GM18498 (cell line): Measurements from ENCODE around the gene SLC8A1.

ENCODE experiments used
- ATAC-seq: cut with Tn5 transposase; IDR thresholded peaks from one replicate; pipeline ENCODE4 v1.9.1; 2021; ENCODE audit warnings: mild to moderate bottlenecking, moderate library complexity; ENCODE audit not compliant: unreplicated experiment

Gene SLC8A1

GRCh38 chr2:40169856-40170255 is 282.0 kb downstream of the SLC8A1 start:
- no peak for ATAC-seq

GRCh38 chr2:40169430-40169829 is 282.5 kb downstream of the SLC8A1 start:
- no peak for ATAC-seq

- ATAC-seq, result no peak
Observed at GRCh38 chr2:40168546-40168945, 283.3 kb downstream of the SLC8A1 start.

- no peak for ATAC-seq
Observed at GRCh38 chr2:40168032-40168431, 283.9 kb downstream of the SLC8A1 start.

- no peak for ATAC-seq
Observed at GRCh38 chr2:40166006-40166405, 285.9 kb downstream of the SLC8A1 start.

GRCh38 chr2:40165509-40165844 is 286.4 kb downstream of the SLC8A1 start:
- no peak for ATAC-seq

GRCh38 chr2:40164736-40165508 is 287.0 kb downstream of the SLC8A1 start:
- ATAC-seq, result no peak

- ATAC-seq, result no peak
Observed at GRCh38 chr2:40161986-40162385, 289.9 kb downstream of the SLC8A1 start.

GRCh38 chr2:40160751-40161218 is 291.1 kb downstream of the SLC8A1 start:
- no peak for ATAC-seq

- no peak for ATAC-seq
Observed at GRCh38 chr2:40159333-40159732, 292.6 kb downstream of the SLC8A1 start.

- no peak for ATAC-seq
Observed at GRCh38 chr2:40158781-40159180, 293.1 kb downstream of the SLC8A1 start.

- ATAC-seq, result no peak
Observed at GRCh38 chr2:40155728-40156127, 296.2 kb downstream of the SLC8A1 start.

- no peak for ATAC-seq
Observed at GRCh38 chr2:40150266-40150665, 301.6 kb downstream of the SLC8A1 start.

GRCh38 chr2:40148334-40148733 is 303.6 kb downstream of the SLC8A1 start:
- ATAC-seq, result no peak

- no peak for ATAC-seq
Observed at GRCh38 chr2:40147360-40147759, 304.5 kb downstream of the SLC8A1 start.

- ATAC-seq, result no peak
Observed at GRCh38 chr2:40144022-40144421, 307.9 kb downstream of the SLC8A1 start.

GRCh38 chr2:40138314-40138713 is 313.6 kb downstream of the SLC8A1 start:
- no peak for ATAC-seq

- ATAC-seq, result no peak
Observed at GRCh38 chr2:40131081-40131704, 320.7 kb downstream of the SLC8A1 start.

GRCh38 chr2:40130251-40130994 is 321.5 kb downstream of the SLC8A1 start:
- ATAC-seq, result no peak

GRCh38 chr2:40129725-40130124 is 322.2 kb downstream of the SLC8A1 start:
- no peak for ATAC-seq

- no peak for ATAC-seq
Observed at GRCh38 chr2:40128796-40129195, 323.1 kb downstream of the SLC8A1 start.
